Measurements from ENCODE around the gene MMP17.

DNA sequence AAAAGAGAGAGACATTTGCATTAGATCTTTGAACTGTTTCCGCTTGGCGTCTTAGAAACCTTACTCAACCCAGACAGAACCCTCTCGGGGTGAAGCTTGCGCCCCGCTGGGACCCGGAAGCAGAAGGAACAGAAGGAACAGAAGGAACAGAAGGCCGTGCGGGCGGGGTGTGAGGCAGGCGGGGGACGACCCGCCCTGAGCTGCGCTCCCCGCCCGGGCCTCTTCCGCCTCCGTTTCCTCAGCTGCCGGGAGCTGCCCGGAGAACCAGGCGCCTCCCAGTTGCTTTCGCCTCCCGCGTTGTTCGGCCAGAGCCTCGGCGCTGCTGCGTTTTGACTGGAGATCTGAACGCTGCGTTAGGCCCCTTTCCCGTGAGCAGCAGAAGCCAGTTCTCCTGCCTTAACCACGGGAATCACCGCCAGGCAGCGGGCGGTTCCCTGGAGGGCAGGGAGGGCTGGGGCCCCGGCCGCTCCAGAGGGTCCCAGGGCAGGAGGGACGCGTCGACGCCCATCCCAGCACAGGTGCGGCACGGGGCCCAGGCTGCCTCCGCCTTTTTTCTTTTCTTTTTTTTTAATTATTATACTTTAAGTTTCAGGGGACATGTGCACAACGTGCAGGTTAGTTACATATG lies 19.3 kb upstream of the MMP17 start:
- TF ChIP-seq, protein P1, sequence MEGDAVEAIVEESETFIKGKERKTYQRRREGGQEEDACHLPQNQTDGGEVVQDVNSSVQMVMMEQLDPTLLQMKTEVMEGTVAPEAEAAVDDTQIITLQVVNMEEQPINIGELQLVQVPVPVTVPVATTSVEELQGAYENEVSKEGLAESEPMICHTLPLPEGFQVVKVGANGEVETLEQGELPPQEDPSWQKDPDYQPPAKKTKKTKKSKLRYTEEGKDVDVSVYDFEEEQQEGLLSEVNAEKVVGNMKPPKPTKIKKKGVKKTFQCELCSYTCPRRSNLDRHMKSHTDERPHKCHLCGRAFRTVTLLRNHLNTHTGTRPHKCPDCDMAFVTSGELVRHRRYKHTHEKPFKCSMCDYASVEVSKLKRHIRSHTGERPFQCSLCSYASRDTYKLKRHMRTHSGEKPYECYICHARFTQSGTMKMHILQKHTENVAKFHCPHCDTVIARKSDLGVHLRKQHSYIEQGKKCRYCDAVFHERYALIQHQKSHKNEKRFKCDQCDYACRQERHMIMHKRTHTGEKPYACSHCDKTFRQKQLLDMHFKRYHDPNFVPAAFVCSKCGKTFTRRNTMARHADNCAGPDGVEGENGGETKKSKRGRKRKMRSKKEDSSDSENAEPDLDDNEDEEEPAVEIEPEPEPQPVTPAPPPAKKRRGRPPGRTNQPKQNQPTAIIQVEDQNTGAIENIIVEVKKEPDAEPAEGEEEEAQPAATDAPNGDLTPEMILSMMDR (IDR thresholded peaks at IDR 0.05; ENCODE audit: low read depth, low read length, poor library complexity, severe bottlenecking) = no peak
- no peak for TF ChIP-seq EZH2phosphoT487 (IDR thresholded peaks at IDR 0.05; ENCODE audit: borderline replicate concordance, low read length)
